ENCODE data around the gene DHX34.
"Not testable (repeated sequence)": the region's sequence is repeated elsewhere in the genome, so short reads cannot be mapped to it uniquely, and the experiment has no call there.

The DHX34 gene

GRCh38 chr19:47324502-47324901, 24.6 kb upstream of the DHX34 start:
- DNase-seq: no peak

GRCh38 chr19:47330466-47330869, 18.6 kb upstream of the DHX34 start:
- no peak for DNase-seq

GRCh38 chr19:47331490-47331889, 17.6 kb upstream of the DHX34 start:
- no peak for DNase-seq

- DNase-seq: no peak
Measured at GRCh38 chr19:47331931-47332547, 17.1 kb upstream of the DHX34 start, which contains the start of gene C5AR2. Gene C5AR2, plus strand, starts transcription at chr19:47332175. Its CDS starts 8,625 bp downstream, at chr19:47340800.

- not testable (repeated sequence) for DNase-seq
Measured at GRCh38 chr19:47336765-47337718, 12.1 kb upstream of the DHX34 start.

GRCh38 chr19:47339196-47339880, 9.8 kb upstream of the DHX34 start:
- no peak for DNase-seq

- no peak for DNase-seq
Measured at GRCh38 chr19:47340477-47341208, 8.5 kb upstream of the DHX34 start.

- DNase-seq: no peak
Measured at GRCh38 chr19:47341734-47342133, 7.4 kb upstream of the DHX34 start.

GRCh38 chr19:47343194-47343802, 5.8 kb upstream of the DHX34 start:
- no peak for DNase-seq

- no peak for DNase-seq
Measured at GRCh38 chr19:47344425-47344824, 4.7 kb upstream of the DHX34 start.

- not testable (repeated sequence) for DNase-seq
Measured at GRCh38 chr19:47346024-47346423, 3.1 kb upstream of the DHX34 start.

- no peak for DNase-seq
Measured at GRCh38 chr19:47350630-47351029, 1.5 kb downstream of the DHX34 start.

GRCh38 chr19:47351548-47351947, 2.4 kb downstream of the DHX34 start:
- no peak for DNase-seq

GRCh38 chr19:47352095-47352494, 3.0 kb downstream of the DHX34 start:
- no peak for DNase-seq

- DNase-seq: no peak
Measured at GRCh38 chr19:47353307-47353712, 4.2 kb downstream of the DHX34 start.

GRCh38 chr19:47356900-47357299, 7.8 kb downstream of the DHX34 start:
- DNase-seq: no peak

- DNase-seq: no peak
Measured at GRCh38 chr19:47357788-47358680, 8.9 kb downstream of the DHX34 start.

GRCh38 chr19:47358936-47359335, 9.8 kb downstream of the DHX34 start:
- no peak for DNase-seq

GRCh38 chr19:47362321-47362720, 13.2 kb downstream of the DHX34 start:
- DNase-seq: no peak

GRCh38 chr19:47363758-47364531, 14.8 kb downstream of the DHX34 start:
- DNase-seq: no peak

Data from activated naive CD4-positive, alpha-beta T cell treated with Interleukin-2 at 50 U/mL for 16 hours (primary cell).